Epithelial cell of esophagus (primary cell): ENCODE data around the gene KCNJ4.

Experiments used
- DNase-seq: peaks from one replicate; pipeline ENCODE4 v3.0.0; 2010; ENCODE audit warnings: low read depth
- H3K4me3 ChIP-seq: 2 replicates; pipeline ENCODE4 v1.5.1; 2011; ENCODE audit warnings: mild to moderate bottlenecking, low read length, control low read depth
- CTCF ChIP-seq: IDR thresholded peaks from 2 replicates; pipeline ENCODE4 v1.5.1; 2011; ENCODE audit warnings: low read depth, mild to moderate bottlenecking, low read length, control low read depth, inconsistent platforms; ENCODE audit not compliant: insufficient read depth; ENCODE audit errors: missing control alignments

The KCNJ4 gene

GRCh38 chr22:38429499-38430068 is 25.4 kb downstream of the KCNJ4 start:
- DNase-seq: no peak
- H3K4me3 ChIP-seq: no peak overlapping the region

GRCh38 chr22:38428714-38429113 is 26.3 kb downstream of the KCNJ4 start:
- no peak for DNase-seq
- no peak for TF ChIP-seq CTCF
- H3K4me3 ChIP-seq: no peak overlapping the region

More at GRCh38 chr22:38429499-38430068, 25.4 kb downstream of the KCNJ4 start:
- no peak for TF ChIP-seq CTCF

GRCh38 chr22:38427940-38428339 is 27.1 kb downstream of the KCNJ4 start:
- DNase-seq: no peak
- no peak for TF ChIP-seq CTCF

GRCh38 chr22:38427465-38427864 is 27.5 kb downstream of the KCNJ4 start:
- no peak overlapping the region for H3K4me3 ChIP-seq
- DNase-seq: no peak
- no peak for TF ChIP-seq CTCF

More at GRCh38 chr22:38427940-38428339, 27.1 kb downstream of the KCNJ4 start:
- no peak overlapping the region for H3K4me3 ChIP-seq

GRCh38 chr22:38426628-38427027 is 28.4 kb downstream of the KCNJ4 start:
- no peak for DNase-seq
- no peak for TF ChIP-seq CTCF
- H3K4me3 ChIP-seq: no peak overlapping the region

- no peak overlapping the region for H3K4me3 ChIP-seq
- DNase-seq: no peak
- no peak for TF ChIP-seq CTCF
Observed at GRCh38 chr22:38424525-38425080, 30.4 kb downstream of the KCNJ4 start.
